Breast epithelium (tissue), 4 donors: Measurements from ENCODE around the gene ZNF423. TPM values are rescaled to one million over a fixed set of nuclear protein-coding genes. Genes with fewer than 3 reads are reported as not detected.

ENCODE experiments used
- DNase-seq, 2 donors: peaks; one replicate each; pipeline ENCODE4 v3.0.0-alpha.2; 2019; ENCODE audit warnings: low spot score in 2 of 2
- H3K27ac ChIP-seq, 2 donors: fragments of 200-600 bp; sonication (generic) in 1 of 2; one replicate each; pipeline ENCODE4 v1.5.1; 2016 to 2019; ENCODE audit warnings: mild to moderate bottlenecking in 1 of 2
- H3K27me3 ChIP-seq, 2 donors: fragments of 200-600 bp; sonication (generic) in 1 of 2; one replicate each; pipeline versions ENCODE4 v1.5.1 to v1.6.0; 2017 to 2019; ENCODE audit warnings: control low read depth in 1 of 2, mild to moderate bottlenecking in 1 of 2
- H3K36me3 ChIP-seq: fragments of 200-600 bp; one replicate; pipeline ENCODE4 v1.5.1; 2019
- H3K4me1 ChIP-seq, 2 donors: fragments of 200-600 bp; sonication (generic); one replicate each; pipeline ENCODE4 v1.5.1; 2016 to 2019; ENCODE audit warnings: control low read depth in 1 of 2
- H3K4me3 ChIP-seq, 3 donors: fragments of 200-600 bp; sonication (generic); 1 replicate in 2 of 3; 2 replicates in 1 of 3; pipeline ENCODE4 v1.5.1; 2016 to 2019; ENCODE audit warnings: mild to moderate bottlenecking in 3 of 3, moderate library complexity in 2 of 3
- H3K9me3 ChIP-seq, 2 donors: fragments of 200-600 bp; sonication (generic) in 1 of 2; one replicate each; pipeline ENCODE4 v1.5.1; 2016 to 2019; ENCODE audit warnings: control low read depth in 1 of 2
- CTCF ChIP-seq, 3 donors: fragments of 450-650 bp; IDR thresholded peaks; one replicate each; pipeline ENCODE4 v1.5.1; 2016 to 2017; ENCODE audit warnings: antibody characterized with exemption in 3 of 3, mild to moderate bottlenecking in 3 of 3, moderate library complexity in 3 of 3
- POLR2A ChIP-seq: fragments of 450-650 bp; IDR thresholded peaks from one replicate; pipeline ENCODE4 v1.6.1; 2016; ENCODE audit warnings: antibody characterized with exemption, mild to moderate bottlenecking, moderate library complexity
- POLR2AphosphoS5 ChIP-seq, 3 donors: sonication (generic); formaldehyde crosslinking; IDR thresholded peaks; one replicate each; pipeline ENCODE4 v1.6.1; 2017; ENCODE audit warnings: antibody characterized with exemption in 3 of 3
- intact Hi-C: fragments of 100-400 bp; cut with DNase I; formaldehyde crosslinking; loops from one replicate; pipeline ENCODE4 v1.15.1; 2023; ENCODE audit warnings: low total_unique reads
- total RNA-seq, 3 donors: library from RNA; depleted of rRNA; stranded (reverse); fragments of >200 nt; gene quantifications; one replicate each; pipeline ENCODE4 v1.1.0, GENCODE V29; 2016

Gene ZNF423
- total RNA-seq, 3 donors from 2014 or later, result 4.7 to 8.0 (median 5.9) TPM

- H3K9me3 ChIP-seq, result no peaks in the 10 kb centered on the region
- no peaks in the 10 kb centered on the region for H3K36me3 ChIP-seq
- peak overlapping the region in 1 of 2 donors; percentile 3 for H3K27ac ChIP-seq
- no peak for TF ChIP-seq POLR2A
- no peak overlapping the region for H3K4me3 ChIP-seq
- H3K27me3 ChIP-seq, result no peaks in the 10 kb centered on the region
- DNase-seq, result no peak
- intact Hi-C loops, result no loop called here
- no peaks in the 10 kb centered on the region for H3K4me1 ChIP-seq
Measured at GRCh38 chr16:49575346-49576172, 280.4 kb downstream of the ZNF423 start.

GRCh38 chr16:49574826-49575225, 281.1 kb downstream of the ZNF423 start:
- no peaks in the 10 kb centered on the region for H3K27me3 ChIP-seq
- H3K4me3 ChIP-seq, result no peak overlapping the region
- no peaks in the 10 kb centered on the region for H3K36me3 ChIP-seq
- intact Hi-C loops, result no loop called here
- no peaks in the 10 kb centered on the region for H3K9me3 ChIP-seq
- H3K4me1 ChIP-seq, result no peaks in the 10 kb centered on the region
- H3K27ac ChIP-seq, result no peak overlapping the region
- TF ChIP-seq CTCF (IDR thresholded peaks at IDR 0.05) (no peak), POLR2A (no peak), POLR2AphosphoS5 (IDR thresholded peaks at IDR 0.05) (no peak)
- no peak for DNase-seq

GRCh38 chr16:49567950-49568349, 288.0 kb downstream of the ZNF423 start:
- intact Hi-C loops, result no loop called here
- DNase-seq, result no peak
- H3K27ac ChIP-seq, result no peak overlapping the region
- TF ChIP-seq CTCF (IDR thresholded peaks at IDR 0.05) (no peak), POLR2AphosphoS5 (IDR thresholded peaks at IDR 0.05) (no peak), POLR2A (no peak)
- H3K27me3 ChIP-seq, result no peaks in the 10 kb centered on the region
- H3K4me1 ChIP-seq, result no peaks in the 10 kb centered on the region
- H3K36me3 ChIP-seq, result no peaks in the 10 kb centered on the region
- no peak overlapping the region for H3K4me3 ChIP-seq
- no peaks in the 10 kb centered on the region for H3K9me3 ChIP-seq

- no peak for DNase-seq
- intact Hi-C loops, result no loop called here
- Histone ChIP-seq H3K36me3 (no peaks in the 10 kb centered on the region), H3K27ac (peak overlapping the region in 1 of 2 donors; percentile 76), H3K27me3 (no peaks in the 10 kb centered on the region), H3K9me3 (no peaks in the 10 kb centered on the region), H3K4me3 (no peak overlapping the region), H3K4me1 (no peaks in the 10 kb centered on the region)
- TF ChIP-seq CTCF (IDR thresholded peaks at IDR 0.05) (no peak), POLR2A (no peak), POLR2AphosphoS5 (IDR thresholded peaks at IDR 0.05) (no peak)
Measured at GRCh38 chr16:49566432-49566831, 289.5 kb downstream of the ZNF423 start.

GRCh38 chr16:49564496-49565229, 291.2 kb downstream of the ZNF423 start:
- H3K4me1 ChIP-seq, result no peaks in the 10 kb centered on the region
- H3K36me3 ChIP-seq, result no peaks in the 10 kb centered on the region
- H3K27me3 ChIP-seq, result no peaks in the 10 kb centered on the region
- peak overlapping the region in 1 of 2 donors; percentile 76 for H3K27ac ChIP-seq
- H3K9me3 ChIP-seq, result no peaks in the 10 kb centered on the region
- H3K4me3 ChIP-seq, result peak overlapping the region in 1 of 3 donors; percentile 4
- DNase-seq, result no peak
- intact Hi-C loops, result no loop called here
- TF ChIP-seq POLR2AphosphoS5 (IDR thresholded peaks at IDR 0.05) (no peak), CTCF (IDR thresholded peaks at IDR 0.05) (no peak), POLR2A (no peak)
